ENCODE data around the gene ACOT7. TPM values are rescaled to one million over a fixed set of nuclear protein-coding genes. Genes with fewer than 3 reads are reported as not detected.

Gene ACOT7, protein sequence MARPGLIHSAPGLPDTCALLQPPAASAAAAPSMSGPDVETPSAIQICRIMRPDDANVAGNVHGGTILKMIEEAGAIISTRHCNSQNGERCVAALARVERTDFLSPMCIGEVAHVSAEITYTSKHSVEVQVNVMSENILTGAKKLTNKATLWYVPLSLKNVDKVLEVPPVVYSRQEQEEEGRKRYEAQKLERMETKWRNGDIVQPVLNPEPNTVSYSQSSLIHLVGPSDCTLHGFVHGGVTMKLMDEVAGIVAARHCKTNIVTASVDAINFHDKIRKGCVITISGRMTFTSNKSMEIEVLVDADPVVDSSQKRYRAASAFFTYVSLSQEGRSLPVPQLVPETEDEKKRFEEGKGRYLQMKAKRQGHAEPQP
- 31.7 and 92.7 TPM in 2 replicates for total RNA-seq

GRCh38 chr1:6393400-6394187, at the start of gene ACOT7:
TSS of gene ACOT7 (minus strand) at chr1:6393767. CDS start at chr1:6393399, 368 bp downstream.

GRCh38 chr1:6424619-6425593, 31.3 kb upstream of the ACOT7 start, which contains the start of gene ESPN:
TSS of gene ESPN (plus strand) at chr1:6424776. CDS start at chr1:6424956, 180 bp downstream.

DNA sequence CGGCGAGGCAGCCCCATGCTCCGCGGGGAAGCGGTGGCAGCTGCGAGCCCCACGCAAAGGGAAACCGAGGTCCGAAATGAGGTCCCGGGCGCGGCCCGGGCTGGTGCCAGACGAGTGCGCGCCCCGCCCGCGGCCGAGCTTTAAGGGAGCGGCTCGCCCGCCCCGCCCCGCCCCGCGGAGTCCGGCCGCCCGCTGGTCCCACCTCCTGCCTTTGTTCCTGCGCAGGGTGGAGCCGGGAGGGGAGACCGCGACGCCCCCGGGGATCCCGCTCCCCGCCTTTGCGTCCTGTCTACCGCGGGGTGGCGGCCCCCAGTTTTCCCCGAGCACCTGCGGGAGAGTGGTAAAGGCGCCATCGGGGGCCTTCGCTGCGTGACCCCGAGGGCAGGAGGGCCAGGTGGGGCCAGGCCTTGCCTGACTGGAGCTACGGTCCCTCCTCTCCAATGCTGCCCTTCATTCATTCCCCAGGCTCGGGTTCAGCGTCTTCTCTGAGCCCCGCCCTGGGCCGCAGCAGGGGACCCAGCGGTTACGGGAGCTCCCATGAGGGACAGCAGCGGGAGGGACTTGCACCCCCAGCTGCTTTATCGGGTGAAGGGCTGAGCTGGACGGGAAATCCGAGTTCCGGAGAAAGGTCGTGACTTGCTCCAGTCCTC, 26.4 kb upstream of the ACOT7 start, which contains the start of gene HES2:
TSS of gene HES2 (minus strand) at position 116 of the 650 bp plus-strand sequence. CDS start at position 17, 99 bp downstream.

GRCh38 chr1:6260961-6261614, 132.5 kb downstream of the ACOT7 start, which contains the start of gene GPR153:
TSS of gene GPR153 (minus strand) at chr1:6261098. CDS start at chr1:6254905, 6,193 bp downstream.

GRCh38 chr1:6243993-6244392, 149.6 kb downstream of the ACOT7 start, which contains the start of gene HES3:
TSS of gene HES3 (plus strand) at chr1:6244179. CDS start at chr1:6244366, 187 bp downstream.

Other genes starting within 250 kb of the ACOT7 start
- 0.13 TPM in 2 replicates for gene CHD5, start 213.4 kb downstream of the ACOT7 start, total RNA-seq
- 103 and 121 TPM in 2 replicates for gene RPL22, start 194.2 kb downstream of the ACOT7 start, total RNA-seq
- 11.1 and 20.8 TPM in 2 replicates for gene RNF207, start 187.6 kb downstream of the ACOT7 start, total RNA-seq
- 121 and 136 TPM in 2 replicates for gene ICMT, start 157.8 kb downstream of the ACOT7 start, total RNA-seq
- gene HES3, start 149.6 kb downstream of the ACOT7 start, total RNA-seq: not detected in 2 replicates
- 11.3 and 11.5 TPM in 2 replicates for gene GPR153, start 132.7 kb downstream of the ACOT7 start, total RNA-seq
- 0.26 and 0.59 TPM in 2 replicates for gene HES2, start 26.2 kb upstream of the ACOT7 start, total RNA-seq
- gene ESPN, start 31.0 kb upstream of the ACOT7 start, total RNA-seq: 0.07 TPM in 1 of 2 replicates, not detected in the other
- gene TNFRSF25, start 72.4 kb upstream of the ACOT7 start, total RNA-seq: 5.0 and 14.5 TPM in 2 replicates
- gene PLEKHG5, start 97.9 kb upstream of the ACOT7 start, total RNA-seq: 12.5 and 37.3 TPM in 2 replicates
- 21.6 and 24.3 TPM in 2 replicates for gene NOL9, start 160.7 kb upstream of the ACOT7 start, total RNA-seq
- 0.20 and 0.46 TPM in 2 replicates for gene TAS1R1, start 161.5 kb upstream of the ACOT7 start, total RNA-seq
- 13.0 and 18.2 TPM in 2 replicates for gene ZBTB48, start 186.2 kb upstream of the ACOT7 start, total RNA-seq
- 44.4 and 67.9 TPM in 2 replicates for gene KLHL21, start 209.1 kb upstream of the ACOT7 start, total RNA-seq
- 17.3 and 19.7 TPM in 2 replicates for gene PHF13, start 220.0 kb upstream of the ACOT7 start, total RNA-seq
- 22.1 and 24.6 TPM in 2 replicates for gene THAP3, start 231.1 kb upstream of the ACOT7 start, total RNA-seq

All from smooth muscle cell of the pulmonary artery (primary cell).